ENCODE data around the gene OTOP1.
"Not testable (repeated sequence)": the region's sequence is repeated elsewhere in the genome, so short reads cannot be mapped to it uniquely, and the experiment has no call there.

OTOP1 gene

GRCh38 chr4:4259484-4260100, 32.9 kb upstream of the OTOP1 start (continued):
- TF ChIP-seq POU6F1 (CRISPR knock-in tag; IDR thresholded peaks at IDR 0.05; ENCODE audit: borderline replicate concordance, low read depth) (no peak), GLIS3 (CRISPR knock-in tag; IDR thresholded peaks at IDR 0.05) (no peak), ZC3H10 (CRISPR knock-in tag; IDR thresholded peaks at IDR 0.05) (no peak), RARB (CRISPR knock-in tag; IDR thresholded peaks at IDR 0.05) (no peak), OSR1 (CRISPR knock-in tag; IDR thresholded peaks at IDR 0.05) (no peak), ZNF70 (CRISPR knock-in tag; IDR thresholded peaks at IDR 0.05) (no peak)

- ATAC-seq, result not testable (repeated sequence)
- peak; percentile 52; the same call in 1 of the 2 replicates for TF ChIP-seq ZNF8 (CRISPR knock-in tag; IDR thresholded peaks at IDR 0.05)
These were observed 31.0 kb upstream of the OTOP1 start for GRCh38 chr4:4257705-4258104.

DNA sequence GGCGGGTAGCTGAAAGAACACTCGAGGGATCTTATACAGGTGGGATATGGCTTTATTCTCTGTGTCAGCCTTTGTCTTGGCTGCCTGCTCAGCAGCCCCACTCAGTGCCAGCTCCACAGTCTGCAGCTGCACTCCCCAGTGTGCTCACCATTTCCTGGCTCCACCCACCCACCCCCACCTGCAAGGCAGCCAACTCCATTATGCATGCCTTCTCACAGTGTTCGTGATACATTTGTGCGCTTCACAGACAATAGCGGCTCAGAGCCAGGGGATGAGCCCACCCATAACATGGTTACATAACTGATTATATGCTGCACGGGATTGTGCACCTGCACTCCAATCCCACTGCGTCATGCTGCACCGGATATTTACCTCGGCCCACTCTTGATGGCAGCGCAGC, 30.1 kb upstream of the OTOP1 start:
- no peak for TF ChIP-seq ZFP30 (CRISPR knock-in tag; IDR thresholded peaks at IDR 0.05)
- TF ChIP-seq SNAI2 (CRISPR knock-in tag; IDR thresholded peaks at IDR 0.05), result no peak
- TF ChIP-seq RARB (CRISPR knock-in tag; IDR thresholded peaks at IDR 0.05), result no peak
- no peak for TF ChIP-seq ZNF565 (CRISPR knock-in tag; conservative IDR thresholded peaks at IDR 0.05; ENCODE audit: low read depth)
- no peak for TF ChIP-seq POU6F1 (CRISPR knock-in tag; IDR thresholded peaks at IDR 0.05; ENCODE audit: borderline replicate concordance, low read depth)
- no peak for TF ChIP-seq ESRRG (CRISPR knock-in tag; IDR thresholded peaks at IDR 0.05)
- TF ChIP-seq GLIS3 (CRISPR knock-in tag; IDR thresholded peaks at IDR 0.05), result no peak
- no peak for TF ChIP-seq OSR1 (CRISPR knock-in tag; IDR thresholded peaks at IDR 0.05)
- TF ChIP-seq ZNF70 (CRISPR knock-in tag; IDR thresholded peaks at IDR 0.05), result no peak
- no peak for TF ChIP-seq ISL1 (CRISPR knock-in tag; IDR thresholded peaks at IDR 0.05)
- TF ChIP-seq PPARA (CRISPR knock-in tag; IDR thresholded peaks at IDR 0.05; ENCODE audit: borderline replicate concordance), result no peak
- TF ChIP-seq ZFP3 (CRISPR knock-in tag; IDR thresholded peaks at IDR 0.05), result no peak
- TF ChIP-seq BACH2 (CRISPR knock-in tag; IDR thresholded peaks at IDR 0.05; ENCODE audit: borderline replicate concordance), result no peak
- no peak for TF ChIP-seq TCF4 (CRISPR knock-in tag; IDR thresholded peaks at IDR 0.05; ENCODE audit: borderline replicate concordance)
- no peak for ATAC-seq

DNA sequence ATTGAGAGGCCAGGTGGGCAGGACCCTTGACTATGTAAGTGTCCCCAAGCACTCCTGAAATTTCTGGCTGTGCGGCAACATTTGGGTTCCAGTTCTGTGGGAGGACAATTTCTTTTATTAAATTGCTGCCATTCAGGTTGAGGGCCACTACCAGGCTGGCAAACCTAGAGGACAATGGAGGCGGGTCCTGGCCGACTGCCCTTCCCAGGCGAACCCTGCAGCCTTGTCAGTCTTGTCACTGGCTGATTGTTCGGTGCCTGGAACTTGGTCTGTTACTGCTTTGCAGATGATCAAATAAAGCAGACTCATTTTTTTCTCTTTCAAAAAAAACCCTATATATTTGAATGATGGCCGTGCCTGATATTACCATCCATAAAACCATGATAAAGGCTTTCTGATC, 27.9 kb upstream of the OTOP1 start:
- TF ChIP-seq ZC3H10 (CRISPR knock-in tag; IDR thresholded peaks at IDR 0.05), result no peak
- TF ChIP-seq BACH2 (CRISPR knock-in tag; IDR thresholded peaks at IDR 0.05; ENCODE audit: borderline replicate concordance), result no peak
- no peak for TF ChIP-seq POU6F1 (CRISPR knock-in tag; IDR thresholded peaks at IDR 0.05; ENCODE audit: borderline replicate concordance, low read depth)
- no peak for TF ChIP-seq SNAI2 (CRISPR knock-in tag; IDR thresholded peaks at IDR 0.05)
- no peak for TF ChIP-seq ZFP3 (CRISPR knock-in tag; IDR thresholded peaks at IDR 0.05)
- no peak for TF ChIP-seq ZNF8 (CRISPR knock-in tag; IDR thresholded peaks at IDR 0.05)
- TF ChIP-seq, protein P1, sequence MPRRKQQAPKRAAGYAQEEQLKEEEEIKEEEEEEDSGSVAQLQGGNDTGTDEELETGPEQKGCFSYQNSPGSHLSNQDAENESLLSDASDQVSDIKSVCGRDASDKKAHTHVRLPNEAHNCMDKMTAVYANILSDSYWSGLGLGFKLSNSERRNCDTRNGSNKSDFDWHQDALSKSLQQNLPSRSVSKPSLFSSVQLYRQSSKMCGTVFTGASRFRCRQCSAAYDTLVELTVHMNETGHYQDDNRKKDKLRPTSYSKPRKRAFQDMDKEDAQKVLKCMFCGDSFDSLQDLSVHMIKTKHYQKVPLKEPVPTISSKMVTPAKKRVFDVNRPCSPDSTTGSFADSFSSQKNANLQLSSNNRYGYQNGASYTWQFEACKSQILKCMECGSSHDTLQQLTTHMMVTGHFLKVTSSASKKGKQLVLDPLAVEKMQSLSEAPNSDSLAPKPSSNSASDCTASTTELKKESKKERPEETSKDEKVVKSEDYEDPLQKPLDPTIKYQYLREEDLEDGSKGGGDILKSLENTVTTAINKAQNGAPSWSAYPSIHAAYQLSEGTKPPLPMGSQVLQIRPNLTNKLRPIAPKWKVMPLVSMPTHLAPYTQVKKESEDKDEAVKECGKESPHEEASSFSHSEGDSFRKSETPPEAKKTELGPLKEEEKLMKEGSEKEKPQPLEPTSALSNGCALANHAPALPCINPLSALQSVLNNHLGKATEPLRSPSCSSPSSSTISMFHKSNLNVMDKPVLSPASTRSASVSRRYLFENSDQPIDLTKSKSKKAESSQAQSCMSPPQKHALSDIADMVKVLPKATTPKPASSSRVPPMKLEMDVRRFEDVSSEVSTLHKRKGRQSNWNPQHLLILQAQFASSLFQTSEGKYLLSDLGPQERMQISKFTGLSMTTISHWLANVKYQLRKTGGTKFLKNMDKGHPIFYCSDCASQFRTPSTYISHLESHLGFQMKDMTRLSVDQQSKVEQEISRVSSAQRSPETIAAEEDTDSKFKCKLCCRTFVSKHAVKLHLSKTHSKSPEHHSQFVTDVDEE (CRISPR knock-in tag; IDR thresholded peaks at IDR 0.05), result no peak
- ATAC-seq, result no peak

GRCh38 chr4:4254199-4254598, 27.5 kb upstream of the OTOP1 start:
- ATAC-seq, result no peak
- no peak for TF ChIP-seq SNAI2 (CRISPR knock-in tag; IDR thresholded peaks at IDR 0.05)
- TF ChIP-seq GLIS3 (CRISPR knock-in tag; IDR thresholded peaks at IDR 0.05), result no peak
- no peak for TF ChIP-seq PPARA (CRISPR knock-in tag; IDR thresholded peaks at IDR 0.05; ENCODE audit: borderline replicate concordance)
- no peak for TF ChIP-seq ZFP3 (CRISPR knock-in tag; IDR thresholded peaks at IDR 0.05)
